Measurements from ENCODE around the gene JARID2.

JARID2 gene

DNA sequence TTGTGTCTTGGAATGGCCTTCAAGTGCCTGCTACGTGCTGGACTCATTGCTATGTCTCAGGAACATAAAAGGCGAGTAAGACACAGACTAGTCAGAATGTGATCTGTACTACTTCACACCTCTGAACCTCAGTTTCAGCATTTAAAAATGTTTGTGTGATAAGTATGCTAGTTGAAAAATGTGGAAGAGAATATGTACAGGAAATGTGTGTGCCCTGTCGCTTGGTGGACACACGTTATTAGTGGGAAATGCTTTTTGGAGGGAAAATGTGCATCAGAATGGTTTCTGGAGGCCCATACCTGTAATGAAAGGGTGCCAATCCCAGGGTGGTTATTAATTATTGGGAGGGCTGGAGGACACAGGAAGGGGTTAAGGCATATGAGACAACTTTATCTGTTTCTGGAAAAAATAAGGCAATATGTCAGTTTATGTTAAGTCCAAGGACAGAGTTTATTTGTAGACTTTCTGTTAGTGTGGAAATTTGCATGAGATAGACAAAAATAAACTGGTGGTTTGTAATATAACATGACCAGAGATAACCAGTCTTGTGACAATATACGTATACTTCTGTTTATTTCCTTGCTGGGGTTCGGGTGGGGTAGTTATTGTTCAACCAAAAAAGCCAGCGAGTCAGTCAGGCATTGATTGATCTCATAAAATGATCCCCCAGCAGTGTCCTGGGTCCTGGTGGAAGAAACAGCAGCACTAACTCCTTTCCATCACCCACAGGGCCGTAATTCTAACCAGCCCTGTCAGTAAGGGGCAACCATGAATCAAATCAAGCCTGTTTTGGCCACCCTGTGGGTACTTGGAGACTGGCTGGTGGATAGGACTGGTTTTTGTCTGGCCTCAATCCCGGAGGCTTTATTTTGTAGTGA, 117.9 kb downstream of the JARID2 start:
- H3F3A ChIP-seq (ENCODE audit: insufficient read depth): no peaks in the 10 kb centered on the region
- no peaks in the 10 kb centered on the region for H3K9me2 ChIP-seq (replicated peaks; ENCODE audit: insufficient read depth, low read length)
- H3K36me3 ChIP-seq (ENCODE audit: low read length): no peaks in the 10 kb centered on the region
- H3K9me3 ChIP-seq (ENCODE audit: insufficient read depth, low read length): no peaks in the 10 kb centered on the region
- H3K4me2 ChIP-seq (ENCODE audit: low read depth, low read length, poor library complexity, severe bottlenecking): no peak overlapping the region
- H3K4me3 ChIP-seq (ENCODE audit: insufficient read depth, low read length, poor library complexity, severe bottlenecking): no peak overlapping the region
- TF ChIP-seq, protein P1, sequence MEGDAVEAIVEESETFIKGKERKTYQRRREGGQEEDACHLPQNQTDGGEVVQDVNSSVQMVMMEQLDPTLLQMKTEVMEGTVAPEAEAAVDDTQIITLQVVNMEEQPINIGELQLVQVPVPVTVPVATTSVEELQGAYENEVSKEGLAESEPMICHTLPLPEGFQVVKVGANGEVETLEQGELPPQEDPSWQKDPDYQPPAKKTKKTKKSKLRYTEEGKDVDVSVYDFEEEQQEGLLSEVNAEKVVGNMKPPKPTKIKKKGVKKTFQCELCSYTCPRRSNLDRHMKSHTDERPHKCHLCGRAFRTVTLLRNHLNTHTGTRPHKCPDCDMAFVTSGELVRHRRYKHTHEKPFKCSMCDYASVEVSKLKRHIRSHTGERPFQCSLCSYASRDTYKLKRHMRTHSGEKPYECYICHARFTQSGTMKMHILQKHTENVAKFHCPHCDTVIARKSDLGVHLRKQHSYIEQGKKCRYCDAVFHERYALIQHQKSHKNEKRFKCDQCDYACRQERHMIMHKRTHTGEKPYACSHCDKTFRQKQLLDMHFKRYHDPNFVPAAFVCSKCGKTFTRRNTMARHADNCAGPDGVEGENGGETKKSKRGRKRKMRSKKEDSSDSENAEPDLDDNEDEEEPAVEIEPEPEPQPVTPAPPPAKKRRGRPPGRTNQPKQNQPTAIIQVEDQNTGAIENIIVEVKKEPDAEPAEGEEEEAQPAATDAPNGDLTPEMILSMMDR (IDR thresholded peaks at IDR 0.05; ENCODE audit: insufficient read depth, low read length, poor library complexity, severe bottlenecking): no peak
- no peak for TF ChIP-seq EZH2phosphoT487 (conservative IDR thresholded peaks at IDR 0.05; ENCODE audit: low read length)
- no peak overlapping the region for H2AFZ ChIP-seq (ENCODE audit: low read depth, low read length, severe bottlenecking)
- H3K27me3 ChIP-seq (ENCODE audit: low read length): no peaks in the 10 kb centered on the region
- H3K27ac ChIP-seq (ENCODE audit: low read depth, low read length): no peak overlapping the region
- H3K79me2 ChIP-seq (ENCODE audit: insufficient read depth, low read length): no peaks in the 10 kb centered on the region
- no peak overlapping the region for H3K9ac ChIP-seq (ENCODE audit: low read length)
- H4K20me1 ChIP-seq (ENCODE audit: low read depth, low read length): peaks cover 13% of the 10 kb centered on the region

DNA sequence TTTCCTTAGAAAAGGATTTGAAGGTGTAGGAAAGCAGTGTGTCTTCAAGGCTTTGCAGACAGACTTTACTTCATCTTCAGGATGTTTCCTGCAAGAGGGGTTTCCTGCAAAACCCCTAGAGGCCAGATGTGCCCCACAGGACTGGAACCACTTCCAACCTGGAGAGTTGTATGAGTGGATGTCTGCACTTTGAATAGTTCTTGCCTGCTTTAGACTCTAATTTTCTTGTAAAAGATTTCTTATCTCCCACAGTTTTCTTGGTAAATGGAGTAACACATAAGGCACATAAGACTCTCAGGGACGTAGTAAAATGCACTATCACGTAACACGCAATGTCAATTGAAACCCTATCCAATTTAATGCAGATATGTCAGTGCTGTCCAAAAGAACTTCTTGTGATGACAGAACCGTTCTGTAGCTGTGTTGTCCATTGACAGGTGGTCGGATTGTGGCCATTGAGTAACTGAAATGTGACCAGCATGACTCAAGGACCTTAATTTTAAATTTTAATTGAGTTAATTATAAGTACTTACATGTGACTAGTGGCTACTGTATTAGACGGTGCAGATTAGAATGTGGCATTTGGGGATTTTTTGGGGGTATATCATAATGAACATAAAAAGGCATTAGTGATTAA, 118.7 kb downstream of the JARID2 start:
- no peak overlapping the region for H3K9ac ChIP-seq (ENCODE audit: low read length)
- H3K36me3 ChIP-seq (ENCODE audit: low read length): no peaks in the 10 kb centered on the region
- H3K4me3 ChIP-seq (ENCODE audit: insufficient read depth, low read length, poor library complexity, severe bottlenecking): no peak overlapping the region
- H2AFZ ChIP-seq (ENCODE audit: low read depth, low read length, severe bottlenecking): no peak overlapping the region
- no peak overlapping the region for H3K4me2 ChIP-seq (ENCODE audit: low read depth, low read length, poor library complexity, severe bottlenecking)
- H3K79me2 ChIP-seq (ENCODE audit: insufficient read depth, low read length): no peaks in the 10 kb centered on the region
- no peaks in the 10 kb centered on the region for H3K27me3 ChIP-seq (ENCODE audit: low read length)
- H3K9me2 ChIP-seq (replicated peaks; ENCODE audit: insufficient read depth, low read length): no peaks in the 10 kb centered on the region
- no peaks in the 10 kb centered on the region for H3K9me3 ChIP-seq (ENCODE audit: insufficient read depth, low read length)
- TF ChIP-seq, protein P1 (IDR thresholded peaks at IDR 0.05; ENCODE audit: insufficient read depth, low read length, poor library complexity, severe bottlenecking): no peak
- TF ChIP-seq EZH2phosphoT487 (conservative IDR thresholded peaks at IDR 0.05; ENCODE audit: low read length): no peak
- H3F3A ChIP-seq (ENCODE audit: insufficient read depth): no peaks in the 10 kb centered on the region
- H3K27ac ChIP-seq (ENCODE audit: low read depth, low read length): no peak overlapping the region
- peaks cover 7% of the 10 kb centered on the region for H4K20me1 ChIP-seq (ENCODE audit: low read depth, low read length)

DNA sequence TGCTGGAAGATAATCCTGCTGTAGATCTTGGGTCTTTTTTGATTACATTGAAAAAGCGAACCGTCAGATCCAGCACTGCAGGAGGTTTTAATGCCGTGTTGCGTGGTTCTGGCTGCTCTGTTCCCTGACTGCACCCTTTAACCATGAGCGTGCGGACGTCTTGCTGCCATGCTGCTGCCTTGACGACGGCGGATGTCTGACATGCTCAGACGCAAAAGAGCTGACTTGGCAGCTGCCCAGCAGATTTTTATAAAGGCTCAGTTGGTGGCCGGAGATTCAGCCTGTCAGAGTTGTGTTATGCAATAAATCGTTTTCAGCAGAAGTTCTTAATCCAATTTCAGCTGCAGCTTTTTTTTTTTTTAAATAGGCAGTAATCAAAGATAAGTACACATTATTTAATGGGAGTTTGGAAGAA, 119.4 kb downstream of the JARID2 start:
- Histone ChIP-seq H2AFZ (ENCODE audit: low read depth, low read length, severe bottlenecking) (no peak overlapping the region), H4K20me1 (ENCODE audit: low read depth, low read length) (peaks cover 7% of the 10 kb centered on the region; the same call in 1 of the 2 replicates), H3K36me3 (ENCODE audit: low read length) (no peaks in the 10 kb centered on the region), H3K27me3 (ENCODE audit: low read length) (no peaks in the 10 kb centered on the region), H3K4me3 (ENCODE audit: insufficient read depth, low read length, poor library complexity, severe bottlenecking) (no peak overlapping the region), H3K9me3 (ENCODE audit: insufficient read depth, low read length) (no peaks in the 10 kb centered on the region), H3K9me2 (replicated peaks; ENCODE audit: insufficient read depth, low read length) (no peaks in the 10 kb centered on the region), H3K79me2 (ENCODE audit: insufficient read depth, low read length) (no peaks in the 10 kb centered on the region), H3F3A (ENCODE audit: insufficient read depth) (no peaks in the 10 kb centered on the region), H3K27ac (ENCODE audit: low read depth, low read length) (no peak overlapping the region), H3K4me2 (ENCODE audit: low read depth, low read length, poor library complexity, severe bottlenecking) (no peak overlapping the region), H3K9ac (ENCODE audit: low read length) (no peak overlapping the region)
- no peak for TF ChIP-seq EZH2phosphoT487 (conservative IDR thresholded peaks at IDR 0.05; ENCODE audit: low read length)
- TF ChIP-seq, protein P1 (IDR thresholded peaks at IDR 0.05; ENCODE audit: insufficient read depth, low read length, poor library complexity, severe bottlenecking): no peak

Data from SU-DHL-6 (cell line).